SKM-1 (cell line): Measurements from ENCODE around the gene KLHL11.

Experiments used
- DNase-seq: peaks from one replicate; lab custom pipeline; 2025; ENCODE audit not compliant: unreplicated experiment; lab: John Stamatoyannopoulos, UW

The KLHL11 gene, protein sequence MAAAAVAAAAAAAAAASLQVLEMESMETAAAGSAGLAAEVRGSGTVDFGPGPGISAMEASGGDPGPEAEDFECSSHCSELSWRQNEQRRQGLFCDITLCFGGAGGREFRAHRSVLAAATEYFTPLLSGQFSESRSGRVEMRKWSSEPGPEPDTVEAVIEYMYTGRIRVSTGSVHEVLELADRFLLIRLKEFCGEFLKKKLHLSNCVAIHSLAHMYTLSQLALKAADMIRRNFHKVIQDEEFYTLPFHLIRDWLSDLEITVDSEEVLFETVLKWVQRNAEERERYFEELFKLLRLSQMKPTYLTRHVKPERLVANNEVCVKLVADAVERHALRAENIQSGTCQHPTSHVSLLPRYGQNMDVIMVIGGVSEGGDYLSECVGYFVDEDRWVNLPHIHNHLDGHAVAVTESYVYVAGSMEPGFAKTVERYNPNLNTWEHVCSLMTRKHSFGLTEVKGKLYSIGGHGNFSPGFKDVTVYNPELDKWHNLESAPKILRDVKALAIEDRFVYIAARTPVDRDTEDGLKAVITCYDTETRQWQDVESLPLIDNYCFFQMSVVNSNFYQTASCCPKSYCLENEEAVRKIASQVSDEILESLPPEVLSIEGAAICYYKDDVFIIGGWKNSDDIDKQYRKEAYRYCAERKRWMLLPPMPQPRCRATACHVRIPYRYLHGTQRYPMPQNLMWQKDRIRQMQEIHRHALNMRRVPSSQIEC

DNA sequence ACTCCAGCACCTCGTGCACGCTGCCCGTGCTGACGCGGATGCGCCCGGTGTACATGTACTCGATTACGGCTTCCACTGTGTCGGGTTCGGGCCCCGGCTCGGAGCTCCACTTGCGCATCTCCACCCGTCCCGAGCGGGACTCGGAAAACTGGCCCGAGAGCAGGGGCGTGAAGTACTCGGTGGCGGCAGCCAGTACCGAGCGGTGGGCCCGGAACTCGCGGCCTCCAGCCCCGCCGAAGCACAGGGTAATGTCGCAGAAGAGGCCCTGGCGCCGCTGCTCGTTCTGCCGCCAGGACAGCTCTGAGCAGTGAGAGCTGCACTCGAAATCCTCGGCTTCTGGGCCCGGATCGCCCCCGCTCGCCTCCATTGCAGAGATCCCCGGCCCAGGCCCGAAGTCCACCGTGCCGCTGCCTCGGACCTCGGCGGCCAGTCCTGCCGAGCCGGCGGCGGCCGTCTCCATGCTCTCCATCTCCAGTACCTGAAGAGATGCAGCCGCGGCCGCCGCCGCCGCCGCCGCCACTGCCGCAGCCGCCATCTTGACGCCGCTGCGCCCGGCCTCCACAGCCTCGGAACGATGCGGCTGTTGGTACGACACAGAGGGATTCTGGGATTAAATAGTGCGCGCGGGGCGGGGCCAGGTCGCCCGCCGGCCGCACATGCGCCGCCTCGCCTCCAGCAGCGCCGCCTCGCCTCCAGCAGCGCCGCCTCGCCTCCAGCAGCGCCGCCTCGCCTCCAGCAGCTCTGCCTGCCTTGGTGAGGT lies at the start of gene KLHL11:
Gene KLHL11, minus strand, starts transcription at position 588 of the 760 bp plus-strand sequence. Its CDS starts 53 bp downstream, at position 535.
- peak; percentile 77 for DNase-seq

DNA sequence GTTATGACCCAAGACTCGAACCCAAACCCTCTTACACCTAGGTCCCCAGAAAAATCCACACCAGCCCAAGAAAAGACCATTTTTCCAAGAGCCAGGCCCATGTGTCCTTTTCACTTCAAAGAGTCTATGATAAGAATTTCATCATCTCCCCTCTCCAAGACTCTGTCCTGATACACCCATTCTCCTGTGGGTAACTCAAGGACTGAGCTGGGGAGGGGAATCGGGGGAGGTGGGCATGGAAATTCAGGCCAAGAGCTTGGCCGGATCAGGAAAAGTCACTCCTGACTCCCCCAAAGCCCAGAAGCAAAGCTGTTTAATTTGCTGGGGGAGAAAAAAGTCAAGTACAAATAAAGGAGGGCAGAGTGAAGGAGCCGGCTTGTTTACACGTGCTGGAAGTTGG lies 49.8 kb upstream of the KLHL11 start:
- DNase-seq, result no peak

DNA sequence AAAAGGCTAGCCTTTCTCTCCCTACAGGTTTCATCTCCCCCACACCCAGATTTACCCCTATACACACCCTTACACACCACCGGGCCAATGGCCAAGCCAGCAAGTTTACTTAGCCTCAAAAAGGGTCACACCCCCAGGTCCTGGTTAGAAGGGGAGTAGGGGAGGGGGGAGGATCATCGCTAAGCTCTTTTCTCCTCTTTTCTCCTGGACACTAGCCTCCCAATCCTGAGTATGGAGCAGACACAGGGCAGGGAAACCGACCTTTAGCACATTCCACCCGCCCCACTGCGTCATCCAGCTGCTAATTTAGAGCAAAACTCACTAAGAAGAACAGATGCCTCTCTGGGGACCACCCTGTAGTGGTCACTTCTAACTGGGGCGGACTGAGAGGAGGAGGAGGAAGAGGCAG lies 49.1 kb upstream of the KLHL11 start:
- DNase-seq, result no peak

DNA sequence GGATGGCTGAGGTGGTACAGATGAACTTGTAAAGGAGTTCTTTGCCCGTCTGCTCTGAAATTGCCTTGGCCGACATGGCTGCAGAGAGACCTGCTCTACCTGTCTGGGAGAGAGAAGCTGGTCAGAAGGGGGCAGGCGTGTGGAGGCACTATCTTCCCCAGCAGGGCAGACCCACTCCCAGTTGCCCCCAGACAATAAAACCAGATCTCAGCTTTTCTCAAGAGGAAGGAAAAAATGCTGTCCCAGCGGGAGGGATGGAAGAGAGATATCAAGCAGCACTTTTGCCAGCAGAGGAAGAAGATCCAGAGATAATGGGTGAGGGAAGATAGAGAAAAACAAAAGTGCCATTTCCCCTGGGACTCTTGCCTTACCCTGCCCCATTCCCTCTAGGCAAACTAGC lies 48.6 kb upstream of the KLHL11 start:
- no peak for DNase-seq

DNA sequence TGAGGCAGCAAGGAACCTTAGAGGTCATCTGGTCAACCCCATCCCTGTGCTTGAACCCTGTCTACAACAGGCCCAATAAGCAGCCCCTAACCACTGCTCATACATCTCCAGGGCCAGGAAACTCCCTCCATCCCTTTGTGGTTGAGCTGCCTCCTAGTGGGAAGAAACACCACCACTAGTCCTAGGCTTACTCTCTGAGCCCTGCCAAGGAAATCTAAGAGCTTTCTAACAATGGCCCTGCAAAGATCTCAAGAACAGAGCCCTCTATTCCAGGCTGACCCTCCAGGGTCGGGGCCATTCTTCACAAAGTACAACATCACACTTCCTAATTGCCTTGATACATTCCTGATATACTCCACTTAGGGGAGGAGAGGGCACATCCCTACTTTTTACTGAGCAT lies 47.7 kb upstream of the KLHL11 start:
- DNase-seq, result no peak

DNA sequence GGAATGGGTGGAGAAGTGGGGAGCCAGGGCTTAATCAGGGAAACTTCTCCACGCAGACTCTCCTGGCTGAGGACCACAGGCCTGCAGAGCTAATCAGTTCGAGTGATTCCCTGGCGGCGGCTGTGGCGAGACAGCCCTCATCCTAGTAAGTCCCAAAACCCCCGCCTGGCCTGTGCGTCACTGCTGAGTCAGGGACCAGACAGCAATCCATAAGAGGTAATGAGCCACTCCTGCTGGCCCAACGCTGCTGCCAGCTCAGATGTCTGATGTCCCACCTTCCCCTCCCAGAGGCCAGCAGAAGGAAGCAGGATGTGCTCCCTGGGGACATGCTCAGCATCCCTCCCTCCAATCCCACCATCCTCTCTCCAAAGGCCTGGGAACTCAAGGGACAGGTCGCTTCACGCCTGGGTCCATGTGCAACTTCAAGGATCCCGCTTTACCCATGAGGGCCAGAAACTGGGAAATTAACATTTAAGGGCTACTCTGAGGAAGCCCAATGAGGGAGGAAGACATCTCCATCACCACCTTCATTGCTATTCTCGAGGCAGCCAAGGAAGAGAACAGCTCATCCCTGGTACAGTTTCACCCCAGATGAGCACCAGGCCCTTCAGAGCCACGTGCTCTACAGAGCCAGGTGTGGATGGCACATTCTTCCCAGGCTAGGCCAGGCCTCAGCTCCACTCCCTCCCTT lies 45.6 kb upstream of the KLHL11 start:
- no peak for DNase-seq

DNA sequence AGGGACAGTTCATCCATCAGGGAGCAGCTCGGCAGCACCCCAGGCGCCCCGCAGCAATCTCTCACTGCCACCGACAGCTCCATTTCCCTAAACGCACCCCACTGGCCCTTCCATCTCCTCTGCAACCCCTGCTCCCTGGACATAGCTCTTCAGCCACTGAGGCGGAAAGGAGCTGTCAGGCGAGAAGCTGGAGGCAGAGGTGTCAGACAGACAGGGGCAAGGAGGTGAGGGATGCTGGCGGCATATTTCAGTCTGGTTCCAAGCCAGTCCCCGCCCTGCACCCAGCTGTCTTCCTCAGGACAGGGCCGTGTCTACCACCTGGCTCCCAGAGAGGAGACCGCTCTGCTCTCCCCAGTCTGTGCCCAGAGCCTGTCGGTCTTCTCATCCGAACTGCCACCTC lies 43.9 kb upstream of the KLHL11 start:
- no peak for DNase-seq

DNA sequence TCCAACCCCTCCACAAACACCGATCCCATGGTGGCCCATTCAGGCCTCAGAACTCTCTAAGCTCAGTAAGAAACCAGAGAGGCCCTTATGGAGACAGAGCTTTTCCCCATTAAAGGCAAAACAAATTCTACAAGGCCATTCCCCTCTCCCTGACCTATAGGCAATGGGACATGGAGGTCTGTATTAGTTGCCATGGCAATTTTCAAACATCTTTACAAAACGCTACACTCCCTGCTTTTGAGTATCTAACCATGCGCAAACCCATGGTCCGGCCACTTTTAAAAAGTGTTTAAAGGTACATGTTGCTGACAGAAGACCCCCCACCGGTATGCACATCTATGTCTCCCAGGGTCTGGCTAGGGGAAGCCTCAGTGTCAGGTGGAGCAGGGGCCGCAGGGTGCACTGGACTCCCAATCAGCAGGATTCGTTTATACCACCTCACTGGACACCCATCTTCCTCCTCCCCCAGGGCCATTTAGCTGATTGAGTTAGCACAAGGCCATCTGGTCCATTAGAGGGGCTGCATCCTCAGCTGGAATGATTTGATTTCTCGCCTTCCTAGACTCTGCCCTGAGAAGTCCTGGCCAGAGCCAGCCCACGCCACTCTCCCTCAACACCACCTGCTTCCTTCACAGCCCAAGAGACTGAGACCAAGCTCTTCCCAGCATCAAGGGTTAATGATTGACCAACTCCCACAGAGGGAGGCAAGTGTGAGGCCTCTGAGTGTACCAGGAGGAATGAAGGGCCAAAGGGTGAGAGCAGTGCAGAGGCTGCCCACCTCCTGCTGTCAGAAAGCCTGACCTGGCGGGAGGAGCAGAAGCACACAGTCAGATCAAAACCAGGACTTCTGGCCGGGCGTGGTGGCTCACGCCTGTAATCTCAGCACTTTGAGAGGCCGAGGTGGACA lies 42.7 kb upstream of the KLHL11 start:
- no peak for DNase-seq

DNA sequence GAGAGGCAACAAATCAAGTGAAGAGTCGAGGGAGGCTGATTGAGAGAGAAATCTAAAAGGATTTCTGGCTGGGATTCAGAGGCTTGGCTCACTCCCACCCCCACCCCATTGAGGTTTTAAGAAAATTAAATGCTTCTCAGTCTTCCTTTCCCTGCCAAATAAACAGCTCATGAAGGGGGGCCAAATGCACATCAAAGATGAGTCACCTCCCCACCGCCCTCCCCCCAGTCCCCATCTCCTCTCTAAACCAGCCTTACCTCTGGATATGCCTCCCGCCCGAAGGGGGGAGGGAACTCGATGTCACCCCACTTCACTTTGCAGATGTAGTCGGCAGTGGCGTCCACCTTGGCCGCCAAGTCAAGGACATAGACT lies 41.9 kb upstream of the KLHL11 start:
- DNase-seq, result no peak

DNA sequence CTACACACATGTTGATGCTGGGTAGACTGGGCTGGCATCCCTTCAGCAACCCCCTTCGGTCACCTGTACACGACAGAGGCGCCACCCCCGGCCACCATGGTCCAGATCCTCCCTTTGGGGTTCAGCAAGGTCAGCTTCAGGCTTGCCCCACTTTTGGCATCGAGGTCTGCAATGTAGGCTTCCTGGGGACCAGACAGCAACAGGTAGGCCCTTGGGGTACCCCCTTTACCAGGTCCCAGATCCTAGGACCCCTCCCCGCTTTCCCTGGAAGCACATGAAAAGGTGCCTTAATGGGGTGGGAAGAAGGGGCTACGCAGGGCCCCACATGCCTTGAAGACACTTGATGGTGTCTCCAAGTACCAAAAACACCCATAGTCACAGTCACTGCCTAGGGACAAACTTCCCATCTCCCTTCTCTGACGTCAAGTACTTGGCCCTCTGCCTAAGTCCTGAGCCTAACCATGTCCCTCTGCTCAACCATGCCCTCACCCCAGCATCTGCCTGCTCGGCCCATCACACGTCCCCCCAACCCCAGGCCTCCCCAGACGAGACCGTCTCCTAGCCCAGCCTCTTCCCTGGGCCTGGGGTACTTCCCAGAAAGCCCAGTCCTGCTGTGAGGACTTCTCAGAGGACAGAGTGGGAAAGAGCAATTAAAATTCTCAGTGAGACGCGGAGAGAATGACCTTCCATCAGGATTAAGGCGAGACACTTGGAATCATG lies 41.4 kb upstream of the KLHL11 start:
- no peak for DNase-seq

DNA sequence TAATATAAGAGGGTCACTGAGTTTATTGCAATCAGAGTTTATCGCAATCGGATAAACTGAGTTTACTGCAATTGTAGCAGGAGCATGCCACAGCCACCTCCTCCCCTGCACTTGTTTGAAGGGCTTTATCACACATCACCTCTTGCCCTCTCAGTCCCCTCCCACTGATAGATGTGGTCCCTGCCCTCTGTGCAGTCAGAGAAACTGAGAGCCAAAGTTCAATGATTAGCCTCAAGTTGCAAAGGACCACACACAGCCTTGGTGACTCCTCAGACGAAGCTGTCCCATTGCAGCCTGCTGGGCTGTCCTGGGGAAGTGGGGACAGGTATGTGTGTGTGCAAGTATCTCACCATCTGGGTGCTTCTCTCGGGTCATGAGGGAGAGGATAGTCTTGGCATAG lies 39.9 kb upstream of the KLHL11 start:
- no peak for DNase-seq

DNA sequence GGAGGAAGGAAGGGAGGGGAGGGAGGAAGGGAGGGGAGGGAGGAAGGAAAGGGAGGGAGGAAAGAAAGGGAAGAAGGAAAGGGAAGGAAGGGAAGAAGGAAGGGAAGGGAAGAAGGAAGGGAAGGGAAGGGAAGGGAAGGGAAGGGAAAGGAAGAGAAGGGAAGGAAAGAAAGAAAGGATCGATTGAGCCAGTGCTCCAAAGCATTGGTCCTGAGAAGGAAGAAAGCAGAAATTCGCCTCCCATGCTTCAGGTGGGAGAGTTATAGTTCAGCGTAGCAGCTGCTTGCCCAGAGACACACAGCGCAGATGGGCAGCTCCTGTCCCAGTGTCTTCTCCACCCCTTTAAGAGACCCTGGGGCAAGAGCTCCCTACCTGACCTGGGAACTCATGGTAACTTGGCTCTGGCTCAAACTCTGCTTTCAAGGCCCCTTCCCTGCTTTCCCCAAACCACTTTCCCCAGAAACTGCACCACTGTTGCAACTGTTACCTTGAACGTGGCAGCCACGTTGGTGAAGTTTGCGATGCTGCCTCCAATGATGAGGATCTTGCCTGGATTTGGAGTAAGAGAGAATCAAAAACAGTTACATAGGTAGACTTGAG lies 39.1 kb upstream of the KLHL11 start:
- DNase-seq, result no peak

DNA sequence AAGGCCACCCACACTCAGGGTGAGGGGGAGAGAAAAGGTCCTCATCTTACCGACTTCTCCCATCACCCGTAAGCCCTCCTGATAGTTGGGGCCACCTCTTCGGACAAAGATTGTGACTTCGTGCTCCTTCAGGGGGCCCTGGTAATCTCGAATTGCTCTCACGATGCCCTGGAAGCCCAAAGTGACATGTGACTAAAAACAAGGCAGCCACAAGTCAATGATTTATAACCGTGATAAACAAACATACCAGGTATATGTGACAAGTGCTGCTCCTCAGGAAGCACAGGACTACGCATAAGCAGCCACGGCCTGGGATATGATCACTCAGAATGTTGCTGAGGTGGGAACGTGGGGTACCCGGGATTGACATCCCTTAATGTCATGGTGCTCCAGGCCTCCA lies 36.4 kb upstream of the KLHL11 start:
- DNase-seq, result no peak

DNA sequence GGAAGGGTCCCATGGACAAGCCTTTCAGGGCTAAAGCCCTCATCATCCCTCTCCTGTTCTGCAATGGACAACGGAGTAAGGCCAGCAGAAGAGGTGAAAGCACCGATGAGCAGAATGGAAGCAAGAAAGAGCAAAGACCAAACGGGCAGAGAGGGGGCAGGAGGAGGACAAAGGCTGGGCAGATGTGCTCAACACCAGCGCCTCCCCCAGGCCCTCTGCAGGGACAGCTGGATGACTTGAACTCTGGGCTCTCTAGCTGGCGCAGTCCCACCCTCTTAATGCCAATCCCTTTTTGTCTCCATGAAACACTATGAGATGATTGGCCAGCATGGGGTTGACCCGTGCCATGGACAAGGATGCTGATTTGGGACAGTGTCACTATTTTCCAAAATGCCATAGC lies 31.5 kb upstream of the KLHL11 start:
- DNase-seq, result no peak

DNA sequence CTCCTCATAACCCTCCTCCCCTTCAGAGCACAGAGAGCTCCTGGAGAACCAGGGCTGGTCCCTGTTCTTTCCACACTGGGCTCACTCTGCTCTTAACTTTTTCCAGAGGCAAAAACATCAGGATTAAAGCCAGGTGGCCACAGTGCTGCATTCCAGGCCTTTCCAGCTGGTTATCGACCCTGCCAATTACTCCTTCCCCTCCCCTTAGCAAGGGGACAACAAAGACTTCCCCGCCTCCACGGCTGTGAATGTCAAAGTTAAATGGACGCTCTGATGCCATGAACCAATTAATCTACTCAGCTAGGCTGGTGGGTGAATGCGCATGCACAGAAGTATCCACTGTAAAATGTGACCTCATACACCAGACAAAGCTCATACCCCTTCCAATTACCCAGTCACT lies 30.4 kb upstream of the KLHL11 start:
- no peak for DNase-seq

DNA sequence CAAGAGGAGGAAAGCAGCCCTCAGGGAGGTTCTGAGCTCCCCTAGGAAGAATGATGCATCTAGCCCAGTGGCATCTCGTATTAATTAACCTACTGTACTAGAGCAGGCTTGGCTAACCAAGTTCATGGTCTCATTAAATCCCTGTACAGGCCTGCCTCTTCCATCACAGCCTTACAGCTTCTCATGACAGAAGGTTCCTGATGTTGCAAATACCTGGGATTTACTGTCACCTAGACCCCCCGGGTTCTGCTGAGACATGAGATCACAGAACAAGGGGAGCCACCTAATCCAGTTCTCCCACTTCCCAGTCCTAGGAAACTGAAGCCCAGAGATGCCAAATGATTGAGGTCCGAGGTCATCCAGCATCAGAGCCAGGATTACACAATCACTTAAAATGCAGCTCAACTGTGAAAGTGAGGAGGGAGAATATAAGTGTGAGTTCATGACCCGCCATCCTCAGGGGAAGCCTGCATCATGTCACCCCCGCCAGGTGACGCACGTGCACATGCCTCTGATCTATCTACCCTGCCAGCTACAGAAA lies 29.6 kb upstream of the KLHL11 start:
- DNase-seq, result no peak

DNA sequence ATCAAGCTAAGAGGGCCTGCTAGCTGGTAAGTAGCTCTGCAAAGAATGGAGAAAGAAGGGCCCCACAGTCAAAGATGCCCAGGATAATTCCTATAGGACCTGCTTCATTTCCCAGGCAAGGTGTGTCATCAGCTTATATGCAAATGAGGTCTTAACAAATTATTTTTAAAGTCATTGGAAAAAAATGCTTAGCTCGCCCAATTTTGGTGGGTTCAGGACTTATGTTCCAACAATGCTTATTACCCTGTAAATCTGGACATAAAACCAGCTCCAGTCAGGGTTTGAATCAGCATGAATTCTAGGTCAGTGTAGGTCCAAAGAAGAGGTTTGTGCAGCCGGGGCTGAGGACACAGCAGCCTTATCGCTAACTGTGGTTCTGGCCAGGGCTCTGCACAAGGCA lies 28.2 kb upstream of the KLHL11 start:
- DNase-seq, result no peak

DNA sequence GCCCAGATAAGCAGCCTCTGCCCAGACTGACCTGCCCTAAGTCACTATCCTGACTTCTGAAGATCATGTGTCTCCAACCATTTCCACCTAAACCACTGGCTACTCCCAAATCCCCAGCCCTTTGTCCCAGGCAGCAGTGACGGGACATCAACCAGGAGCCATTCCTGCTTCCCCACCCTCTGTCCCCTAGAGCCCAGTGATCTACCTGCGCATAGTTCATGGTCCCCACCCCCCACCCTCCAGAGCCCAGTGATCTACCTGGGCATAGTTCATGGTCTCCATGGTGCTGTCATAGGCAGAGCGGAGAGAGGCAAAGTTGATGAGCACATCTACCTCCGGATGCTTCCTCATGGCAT lies 26.8 kb upstream of the KLHL11 start:
- no peak for DNase-seq
